ENCODE measurements around the gene F2RL2.

- no peak for TF ChIP-seq ZBTB1 (tag by site-specific recombination; IDR thresholded peaks at IDR 0.05)
- TF ChIP-seq, protein P1, sequence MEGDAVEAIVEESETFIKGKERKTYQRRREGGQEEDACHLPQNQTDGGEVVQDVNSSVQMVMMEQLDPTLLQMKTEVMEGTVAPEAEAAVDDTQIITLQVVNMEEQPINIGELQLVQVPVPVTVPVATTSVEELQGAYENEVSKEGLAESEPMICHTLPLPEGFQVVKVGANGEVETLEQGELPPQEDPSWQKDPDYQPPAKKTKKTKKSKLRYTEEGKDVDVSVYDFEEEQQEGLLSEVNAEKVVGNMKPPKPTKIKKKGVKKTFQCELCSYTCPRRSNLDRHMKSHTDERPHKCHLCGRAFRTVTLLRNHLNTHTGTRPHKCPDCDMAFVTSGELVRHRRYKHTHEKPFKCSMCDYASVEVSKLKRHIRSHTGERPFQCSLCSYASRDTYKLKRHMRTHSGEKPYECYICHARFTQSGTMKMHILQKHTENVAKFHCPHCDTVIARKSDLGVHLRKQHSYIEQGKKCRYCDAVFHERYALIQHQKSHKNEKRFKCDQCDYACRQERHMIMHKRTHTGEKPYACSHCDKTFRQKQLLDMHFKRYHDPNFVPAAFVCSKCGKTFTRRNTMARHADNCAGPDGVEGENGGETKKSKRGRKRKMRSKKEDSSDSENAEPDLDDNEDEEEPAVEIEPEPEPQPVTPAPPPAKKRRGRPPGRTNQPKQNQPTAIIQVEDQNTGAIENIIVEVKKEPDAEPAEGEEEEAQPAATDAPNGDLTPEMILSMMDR (tag by site-specific recombination; IDR thresholded peaks at IDR 0.05) = no peak
- no peak for TF ChIP-seq ZNF18 (tag by site-specific recombination; IDR thresholded peaks at IDR 0.05)
- TF ChIP-seq ZNF223 (tag by site-specific recombination; IDR thresholded peaks at IDR 0.05) = no peak
- TF ChIP-seq MZF1 (tag by site-specific recombination; IDR thresholded peaks at IDR 0.05; ENCODE audit: borderline replicate concordance) = no peak
- no peak for TF ChIP-seq GLI4 (tag by site-specific recombination; IDR thresholded peaks at IDR 0.05)
- TF ChIP-seq ZNF654 (tag by site-specific recombination; IDR thresholded peaks at IDR 0.05; ENCODE audit: low read depth) = no peak
These were observed 14.4 kb downstream of the F2RL2 start for GRCh38 chr5:76608833-76609232.
